HepG2 (cell line): ENCODE data around the gene PLEKHG5. TPM values are rescaled to one million over a fixed set of nuclear protein-coding genes. Genes with fewer than 3 reads are reported as not detected.

Source experiments
- ATF2 ChIP-seq: sonication (generic); formaldehyde crosslinking; IDR thresholded peaks from 2 replicates; pipeline ENCODE4 v1.4.0; 2020; ENCODE audit warnings: missing genetic modification reagents
- ELF1 ChIP-seq: sonication (generic); formaldehyde crosslinking; IDR thresholded peaks from 2 replicates; pipeline ENCODE4 v1.4.0; 2020; ENCODE audit warnings: missing genetic modification reagents
- ISX ChIP-seq: sonication (generic); formaldehyde crosslinking; conservative IDR thresholded peaks from 2 replicates; pipeline ENCODE4 v1.5.0; 2020; ENCODE audit warnings: missing genetic modification reagents
- KDM3A ChIP-seq: IDR thresholded peaks from 2 replicates; pipeline ENCODE4 v1.6.1; 2018; ENCODE audit warnings: low read depth, missing compliant biosample characterization
- NFE2 ChIP-seq: sonication (generic); formaldehyde crosslinking; IDR thresholded peaks from 2 replicates; pipeline ENCODE4 v1.4.0; 2020; ENCODE audit warnings: missing genetic modification reagents
- NFYB ChIP-seq: sonication (generic); formaldehyde crosslinking; IDR thresholded peaks from 2 replicates; pipeline ENCODE4 v1.4.0; 2020; ENCODE audit warnings: missing genetic modification reagents
- SAP130 ChIP-seq: IDR thresholded peaks from 2 replicates; pipeline ENCODE4 v1.6.1; 2016; ENCODE audit warnings: low read depth
- SNRNP70 ChIP-seq: fragments of 200-400 bp; formaldehyde crosslinking; IDR thresholded peaks from 2 replicates; pipeline ENCODE4 v1.6.1; 2017; ENCODE audit warnings: mild to moderate bottlenecking, low read depth, low read length, moderate library complexity
- THAP9 ChIP-seq: sonication (generic); formaldehyde crosslinking; IDR thresholded peaks from 2 replicates; pipeline ENCODE4; 2020; ENCODE audit warnings: missing genetic modification reagents, mild to moderate bottlenecking, borderline replicate concordance
- WIZ ChIP-seq: sonication (generic); formaldehyde crosslinking; IDR thresholded peaks from 2 replicates; pipeline ENCODE4 v1.5.1; 2020; ENCODE audit warnings: mild to moderate bottlenecking, missing genetic modification reagents
- ZBTB1 ChIP-seq: sonication (generic); formaldehyde crosslinking; IDR thresholded peaks from 2 replicates; pipeline ENCODE4 v1.4.0; 2020; ENCODE audit warnings: missing genetic modification reagents, borderline replicate concordance
- ZBTB37 ChIP-seq: sonication (generic); formaldehyde crosslinking; IDR thresholded peaks from 2 replicates; pipeline ENCODE4 v1.4.0; 2020; ENCODE audit warnings: mild to moderate bottlenecking, missing genetic modification reagents
- ZFP1 ChIP-seq: IDR thresholded peaks from 2 replicates; pipeline ENCODE4 v1.6.1; 2016
- ZFX ChIP-seq: sonication (generic); formaldehyde crosslinking; IDR thresholded peaks from 2 replicates; pipeline ENCODE4 v1.4.0; 2020; ENCODE audit warnings: mild to moderate bottlenecking, low read depth, missing genetic modification reagents, moderate library complexity
- ZNF274 ChIP-seq: sonication (generic); formaldehyde crosslinking; IDR thresholded peaks from 2 replicates; pipeline ENCODE4 v1.5.1; 2020; ENCODE audit warnings: mild to moderate bottlenecking, missing genetic modification reagents
- ZNF414 ChIP-seq: sonication (generic); formaldehyde crosslinking; IDR thresholded peaks from 2 replicates; pipeline ENCODE4 v1.5.0; 2020; ENCODE audit warnings: missing genetic modification reagents
- ZNF569 ChIP-seq: sonication (generic); formaldehyde crosslinking; IDR thresholded peaks from 2 replicates; pipeline ENCODE4 v1.5.0; 2020; ENCODE audit warnings: mild to moderate bottlenecking, missing genetic modification reagents, moderate library complexity, borderline replicate concordance
- polyA plus RNA-seq, 8 experiments: library from polyadenylated mRNA; depleted of rRNA in 3 of 8; stranded (reverse) in 7 of 8; unstranded in 1 of 8; fragments of >200 nt; fragmentation: Illumina TruSeq in 4 of 8; extraction: Trizol in 4 of 8; gene quantifications; 2 replicates each; pipeline versions ENCODE4 v1.2.1 to v1.2.3, GENCODE V29; 2011 to 2016; ENCODE audit warnings: low read depth in 4 of 8, missing spikeins in 1 of 8, mixed read lengths in 1 of 8; ENCODE audit not compliant: insufficient read depth in 1 of 8
- total RNA-seq, 5 experiments: library from RNA; depleted of rRNA; stranded (reverse); fragments of >200 nt; fragmentation: Illumina TruSeq; extraction: Trizol; gene quantifications; 2 replicates each; pipeline ENCODE4 v1.2.3, GENCODE V29; 2016; ENCODE audit warnings: low read depth in 1 of 5
- TF ChIP-seq, protein P1 (sequence below): sonication (generic); formaldehyde crosslinking; IDR thresholded peaks from 2 replicates; pipeline ENCODE4 v1.5.0; 2020; ENCODE audit warnings: mild to moderate bottlenecking, missing genetic modification reagents

Gene PLEKHG5
- total and polyA plus RNA-seq, 2 of the 13 experiments (the other 11 are each of a cell fraction or from before 2014, with no cell fraction given), result 1.9 to 3.5 TPM

- TF ChIP-seq THAP9, result peak; percentile 63; the same call in 1 of the 2 replicates
- no peak for TF ChIP-seq ISX
- no peak for TF ChIP-seq ZBTB1 (CRISPR knock-in tag)
- TF ChIP-seq, protein P1, sequence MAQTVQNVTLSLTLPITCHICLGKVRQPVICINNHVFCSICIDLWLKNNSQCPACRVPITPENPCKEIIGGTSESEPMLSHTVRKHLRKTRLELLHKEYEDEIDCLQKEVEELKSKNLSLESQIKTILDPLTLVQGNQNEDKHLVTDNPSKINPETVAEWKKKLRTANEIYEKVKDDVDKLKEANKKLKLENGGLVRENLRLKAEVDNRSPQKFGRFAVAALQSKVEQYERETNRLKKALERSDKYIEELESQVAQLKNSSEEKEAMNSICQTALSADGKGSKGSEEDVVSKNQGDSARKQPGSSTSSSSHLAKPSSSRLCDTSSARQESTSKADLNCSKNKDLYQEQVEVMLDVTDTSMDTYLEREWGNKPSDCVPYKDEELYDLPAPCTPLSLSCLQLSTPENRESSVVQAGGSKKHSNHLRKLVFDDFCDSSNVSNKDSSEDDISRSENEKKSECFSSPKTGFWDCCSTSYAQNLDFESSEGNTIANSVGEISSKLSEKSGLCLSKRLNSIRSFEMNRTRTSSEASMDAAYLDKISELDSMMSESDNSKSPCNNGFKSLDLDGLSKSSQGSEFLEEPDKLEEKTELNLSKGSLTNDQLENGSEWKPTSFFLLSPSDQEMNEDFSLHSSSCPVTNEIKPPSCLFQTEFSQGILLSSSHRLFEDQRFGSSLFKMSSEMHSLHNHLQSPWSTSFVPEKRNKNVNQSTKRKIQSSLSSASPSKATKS, result no peak
- peak; percentile 9; the same call in 1 of the 2 replicates for TF ChIP-seq ELF1 (CRISPR knock-in tag)
- no peak for TF ChIP-seq ZBTB37 (CRISPR knock-in tag)
- no peak for TF ChIP-seq KDM3A
- peak; percentile 67 for TF ChIP-seq SAP130 (CRISPR knock-in tag)
- peak; percentile 49; the same call in 1 of the 2 replicates for TF ChIP-seq ZNF414 (CRISPR knock-in tag)
- no peak for TF ChIP-seq NFE2 (CRISPR knock-in tag)
- 0 out of 2 replicates have a peak, but pooled peaks have one; percentile 59 for TF ChIP-seq SNRNP70
- peak; percentile 61; the same call in 1 of the 2 replicates for TF ChIP-seq WIZ
- peak; percentile 72 for TF ChIP-seq NFYB (CRISPR knock-in tag)
- peak; percentile 69 for TF ChIP-seq ZFX
- TF ChIP-seq ZNF569, result no peak
- TF ChIP-seq ZFP1 (CRISPR knock-in tag), result peak; percentile 24; the same call in 1 of the 2 replicates
- TF ChIP-seq ATF2 (CRISPR knock-in tag), result no peak; the same call in 1 of the 2 replicates
- peak; percentile 78; the same call in 1 of the 2 replicates for TF ChIP-seq ZNF274 (CRISPR knock-in tag)
Measured at GRCh38 chr1:6447818-6448748, 43.4 kb downstream of the PLEKHG5 start (continued).
